GM19452 (cell line): ENCODE data around the gene E2F2.
"Not testable (repeated sequence)": the region's sequence is repeated elsewhere in the genome, so short reads cannot be mapped to it uniquely, and the experiment has no call there.

Experiments
- ATAC-seq: cut with Tn5 transposase; IDR thresholded peaks from one replicate; pipeline ENCODE4 v1.9.1; 2021; ENCODE audit not compliant: unreplicated experiment

Gene E2F2

GRCh38 chr1:23525558-23526250 lies 5.3 kb downstream of the E2F2 start:
- ATAC-seq = no peak

- no peak for ATAC-seq
Measured at GRCh38 chr1:23524716-23525401, 6.2 kb downstream of the E2F2 start.

GRCh38 chr1:23524163-23524562 lies 6.9 kb downstream of the E2F2 start:
- ATAC-seq = no peak

- ATAC-seq = no peak
Measured at GRCh38 chr1:23522244-23522982, 8.6 kb downstream of the E2F2 start.

- no peak for ATAC-seq
Measured at GRCh38 chr1:23521588-23521987, 9.4 kb downstream of the E2F2 start.

- no peak for ATAC-seq
Measured at GRCh38 chr1:23517581-23517980, 13.5 kb downstream of the E2F2 start.

- ATAC-seq = no peak
Measured at GRCh38 chr1:23515905-23516304, 15.1 kb downstream of the E2F2 start.

GRCh38 chr1:23514111-23514679 lies 16.8 kb downstream of the E2F2 start:
- no peak for ATAC-seq

- no peak for ATAC-seq
Measured at GRCh38 chr1:23509896-23510295, 21.1 kb downstream of the E2F2 start.

- no peak for ATAC-seq
Measured at GRCh38 chr1:23506376-23507107, 24.5 kb downstream of the E2F2 start.

- no peak for ATAC-seq
Measured at GRCh38 chr1:23505851-23506250, 25.2 kb downstream of the E2F2 start.

GRCh38 chr1:23504156-23504555 lies 26.9 kb downstream of the E2F2 start:
- not testable (repeated sequence) for ATAC-seq

- no peak for ATAC-seq
Measured at GRCh38 chr1:23502951-23503350, 28.1 kb downstream of the E2F2 start.

GRCh38 chr1:23500466-23500865 lies 30.6 kb downstream of the E2F2 start:
- ATAC-seq = no peak

- ATAC-seq = no peak
Measured at GRCh38 chr1:23497777-23498439, 33.1 kb downstream of the E2F2 start.

- no peak for ATAC-seq
Measured at GRCh38 chr1:23496490-23497181, 34.4 kb downstream of the E2F2 start.

GRCh38 chr1:23494836-23495235 lies 36.2 kb downstream of the E2F2 start:
- ATAC-seq = not testable (repeated sequence)

GRCh38 chr1:23492776-23493175 lies 38.3 kb downstream of the E2F2 start:
- ATAC-seq = not testable (repeated sequence)

- no peak for ATAC-seq
Measured at GRCh38 chr1:23492132-23492720, 38.8 kb downstream of the E2F2 start.
